GM18499 (cell line): Measurements from ENCODE around the gene GGT7.

Experiments used
- ATAC-seq: cut with Tn5 transposase; IDR thresholded peaks from one replicate; pipeline ENCODE4 v1.9.1; 2021; ENCODE audit warnings: moderate number of reproducible peaks; ENCODE audit not compliant: insufficient read depth, unreplicated experiment

GGT7 gene

GRCh38 chr20:34797012-34797995 lies 75.4 kb downstream of the GGT7 start:
- ATAC-seq, result no peak
